DOHH2 (cell line): ENCODE measurements around the gene PIM3.

Experiments used
- H3F3A ChIP-seq: fragments of 200-600 bp; sonication (generic), shearing (Covaris generic); 2 replicates; pipeline ENCODE4 v1.6.0; 2016; ENCODE audit warnings: antibody characterized with exemption, mild to moderate bottlenecking; ENCODE audit not compliant: control insufficient read depth, insufficient read depth
- H3K27ac ChIP-seq: fragments of 200-600 bp; sonication (generic); 2 replicates; pipeline ENCODE4 v1.5.1; 2014; ENCODE audit warnings: low read depth, mild to moderate bottlenecking, low read length, moderate library complexity
- H3K27me3 ChIP-seq: fragments of 200-600 bp; sonication (generic); 2 replicates; pipeline ENCODE4 v1.6.1; 2014; ENCODE audit warnings: mild to moderate bottlenecking, low read length, mixed read lengths; ENCODE audit not compliant: control insufficient read depth
- H3K36me3 ChIP-seq: fragments of 200-600 bp; sonication (generic); 2 replicates; pipeline ENCODE4 v1.6.1; 2014; ENCODE audit warnings: mild to moderate bottlenecking, low read length, moderate library complexity, mixed read lengths; ENCODE audit not compliant: control insufficient read depth
- H3K4me1 ChIP-seq: fragments of 200-600 bp; sonication (generic); 2 replicates; pipeline ENCODE4 v1.6.1; 2014; ENCODE audit warnings: mild to moderate bottlenecking, low read length, mixed read lengths; ENCODE audit not compliant: control insufficient read depth
- H3K4me2 ChIP-seq: fragments of 200-600 bp; sonication (generic); 2 replicates; pipeline ENCODE4 v1.6.0; 2014; ENCODE audit warnings: mild to moderate bottlenecking, low read length, moderate library complexity
- H3K4me3 ChIP-seq: fragments of 200-600 bp; sonication (generic); 2 replicates; pipeline ENCODE4 v1.5.1; 2014; ENCODE audit warnings: mild to moderate bottlenecking, low read length, mixed read lengths
- H3K79me2 ChIP-seq: fragments of 200-600 bp; sonication (generic); 2 replicates; pipeline ENCODE4 v1.6.1; 2014; ENCODE audit warnings: mild to moderate bottlenecking, low read length, mixed read lengths; ENCODE audit not compliant: control insufficient read depth
- H3K9me2 ChIP-seq: fragments of 200-600 bp; sonication (generic); replicated peaks from 2 replicates; pipeline ENCODE4 v1.6.1; 2014; ENCODE audit warnings: mild to moderate bottlenecking, low read length, mixed read lengths; ENCODE audit not compliant: control insufficient read depth
- H3K9me3 ChIP-seq: fragments of 200-600 bp; sonication (generic); 2 replicates; pipeline ENCODE4 v1.6.1; 2014; ENCODE audit warnings: antibody characterized with exemption, low read length, mixed read lengths; ENCODE audit not compliant: control insufficient read depth, insufficient read depth
- H4K20me1 ChIP-seq: fragments of 200-600 bp; sonication (generic); 2 replicates; pipeline ENCODE4 v1.6.0; 2014; ENCODE audit warnings: low read depth, mild to moderate bottlenecking, antibody characterized with exemption, low read length, moderate library complexity; ENCODE audit not compliant: control insufficient read depth, insufficient read depth
- EZH2phosphoT487 ChIP-seq: fragments of 200-600 bp; sonication (generic); IDR thresholded peaks from 2 replicates; pipeline ENCODE4 v1.6.1; 2017; ENCODE audit warnings: borderline replicate concordance, mild to moderate bottlenecking, antibody characterized with exemption, low read length, moderate library complexity, mixed read lengths
- TF ChIP-seq, protein P1 (sequence below): fragments of 200-600 bp; sonication (generic); IDR thresholded peaks from one replicate; pipeline ENCODE4 v1.5.1; 2014; ENCODE audit warnings: antibody characterized with exemption, mild to moderate bottlenecking, low read depth, low read length; ENCODE audit not compliant: poor library complexity, severe bottlenecking

PIM3 gene

GRCh38 chr22:49957826-49958365 lies 2.7 kb upstream of the PIM3 start:
- TF ChIP-seq, protein P1, sequence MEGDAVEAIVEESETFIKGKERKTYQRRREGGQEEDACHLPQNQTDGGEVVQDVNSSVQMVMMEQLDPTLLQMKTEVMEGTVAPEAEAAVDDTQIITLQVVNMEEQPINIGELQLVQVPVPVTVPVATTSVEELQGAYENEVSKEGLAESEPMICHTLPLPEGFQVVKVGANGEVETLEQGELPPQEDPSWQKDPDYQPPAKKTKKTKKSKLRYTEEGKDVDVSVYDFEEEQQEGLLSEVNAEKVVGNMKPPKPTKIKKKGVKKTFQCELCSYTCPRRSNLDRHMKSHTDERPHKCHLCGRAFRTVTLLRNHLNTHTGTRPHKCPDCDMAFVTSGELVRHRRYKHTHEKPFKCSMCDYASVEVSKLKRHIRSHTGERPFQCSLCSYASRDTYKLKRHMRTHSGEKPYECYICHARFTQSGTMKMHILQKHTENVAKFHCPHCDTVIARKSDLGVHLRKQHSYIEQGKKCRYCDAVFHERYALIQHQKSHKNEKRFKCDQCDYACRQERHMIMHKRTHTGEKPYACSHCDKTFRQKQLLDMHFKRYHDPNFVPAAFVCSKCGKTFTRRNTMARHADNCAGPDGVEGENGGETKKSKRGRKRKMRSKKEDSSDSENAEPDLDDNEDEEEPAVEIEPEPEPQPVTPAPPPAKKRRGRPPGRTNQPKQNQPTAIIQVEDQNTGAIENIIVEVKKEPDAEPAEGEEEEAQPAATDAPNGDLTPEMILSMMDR = no peak
- TF ChIP-seq EZH2phosphoT487 = no peak
- no peak overlapping the region for H3K4me2 ChIP-seq
- no peaks in the 10 kb centered on the region for H3K9me3 ChIP-seq
- H3K27me3 ChIP-seq = no peaks in the 10 kb centered on the region
- peaks cover 20% of the 10 kb centered on the region for H3K4me1 ChIP-seq
- H3K36me3 ChIP-seq = peaks cover 20% of the 10 kb centered on the region
- H3K9me2 ChIP-seq = no peaks in the 10 kb centered on the region
- peaks cover 27% of the 10 kb centered on the region for H3K79me2 ChIP-seq
- no peak overlapping the region for H3K4me3 ChIP-seq
- peaks cover under 1% of the 10 kb centered on the region; the same call in 1 of the 2 replicates for H3F3A ChIP-seq
- peaks cover 13% of the 10 kb centered on the region for H4K20me1 ChIP-seq
- H3K27ac ChIP-seq = no peak overlapping the region

- no peak for TF ChIP-seq EZH2phosphoT487
- TF ChIP-seq, protein P1 = no peak
- Histone ChIP-seq H3K27ac (no peak overlapping the region), H3F3A (peaks cover 6% of the 10 kb centered on the region), H3K4me3 (no peak overlapping the region), H3K9me2 (no peaks in the 10 kb centered on the region), H3K4me1 (peaks cover 26% of the 10 kb centered on the region), H3K4me2 (no peak overlapping the region), H3K27me3 (no peaks in the 10 kb centered on the region), H4K20me1 (peaks cover 18% of the 10 kb centered on the region), H3K9me3 (no peaks in the 10 kb centered on the region), H3K79me2 (peaks cover 33% of the 10 kb centered on the region), H3K36me3 (peaks cover 25% of the 10 kb centered on the region)
These were observed 2.1 kb upstream of the PIM3 start for GRCh38 chr22:49958366-49958921.

- Histone ChIP-seq H3K4me3 (peak overlapping the region; percentile 84), H3F3A (peaks cover 12% of the 10 kb centered on the region), H3K9me3 (no peaks in the 10 kb centered on the region), H3K4me1 (peaks cover 33% of the 10 kb centered on the region), H3K27ac (peak overlapping the region; percentile 67), H4K20me1 (peaks cover 21% of the 10 kb centered on the region), H3K27me3 (no peaks in the 10 kb centered on the region), H3K4me2 (peak overlapping the region; percentile 100), H3K9me2 (no peaks in the 10 kb centered on the region), H3K36me3 (peaks cover 32% of the 10 kb centered on the region), H3K79me2 (peaks cover 40% of the 10 kb centered on the region)
- TF ChIP-seq, protein P1 = no peak
- TF ChIP-seq EZH2phosphoT487 = no peak
These were observed 1.4 kb upstream of the PIM3 start for GRCh38 chr22:49958931-49959781.
